ENCODE results near the gene IL7R.

The IL7R gene

GRCh38 chr5:35900972-35901695, 44.4 kb downstream of the IL7R start:
- no peak overlapping the region for H3K27ac ChIP-seq
- no peak for TF ChIP-seq CTCF (conservative IDR thresholded peaks at IDR 0.05)

- no peak overlapping the region for H3K27ac ChIP-seq
- TF ChIP-seq CTCF (conservative IDR thresholded peaks at IDR 0.05), result no peak
Observed at GRCh38 chr5:35902046-35902672, 45.5 kb downstream of the IL7R start.

GRCh38 chr5:35903631-35904203, 47.0 kb downstream of the IL7R start:
- H3K27ac ChIP-seq, result no peak overlapping the region
- TF ChIP-seq CTCF (conservative IDR thresholded peaks at IDR 0.05), result no peak

- no peak for TF ChIP-seq CTCF (conservative IDR thresholded peaks at IDR 0.05)
- H3K27ac ChIP-seq, result no peak overlapping the region
Observed at GRCh38 chr5:35904443-35905132, 47.9 kb downstream of the IL7R start.

GRCh38 chr5:35908228-35908627, 51.5 kb downstream of the IL7R start:
- no peak overlapping the region for H3K27ac ChIP-seq
- no peak for TF ChIP-seq CTCF (conservative IDR thresholded peaks at IDR 0.05)

GRCh38 chr5:35908814-35909213, 52.1 kb downstream of the IL7R start:
- no peak overlapping the region for H3K27ac ChIP-seq
- TF ChIP-seq CTCF (conservative IDR thresholded peaks at IDR 0.05), result no peak

GRCh38 chr5:35919191-35919590, 62.5 kb downstream of the IL7R start:
- no peak for TF ChIP-seq CTCF (conservative IDR thresholded peaks at IDR 0.05)
- no peak overlapping the region for H3K27ac ChIP-seq
